A549 (cell line): ENCODE results near the gene ACOX1. TPM values are rescaled to one million over a fixed set of nuclear protein-coding genes. Genes with fewer than 3 reads are reported as not detected.

Source experiments
- ATAC-seq, 2 experiments: fragments of 200-7000 bp in 1 of 2; fragments of >200 bp in 1 of 2; cut with Nextera tagmentation in 1 of 2; cut with Tn5 transposase in 1 of 2; 3 replicates each; pipeline versions ENCODE4 v1.8.0 to v1.9.1; 2018 to 2020; ENCODE audit warnings: mild to moderate bottlenecking in 1 of 2, moderate library complexity in 1 of 2
- CTCF ChIA-PET: fragments of 300-600 bp; sonication (Branson Sonifier 250); formaldehyde crosslinking; extraction: SDS; loops from one replicate; lab custom pipeline; 2021; ENCODE audit warnings: antibody characterized with exemption, inconsistent platforms; lab: Yijun Ruan, JAX
- POLR2A ChIA-PET: fragments of 350-600 bp; formaldehyde crosslinking; extraction: SDS; loops from one replicate; lab custom pipeline; 2021; ENCODE audit warnings: antibody characterized with exemption, inconsistent platforms; lab: Yijun Ruan, JAX
- DNase-seq, 2 experiments: peaks; one replicate each; pipeline versions ENCODE4 v3.0.0 to v3.0.0-alpha.2; 2011 to 2016; ENCODE audit warnings: low read depth in 1 of 2, low spot score in 1 of 2
- FAIRE-seq: peaks from 2 replicates; lab custom pipeline; 2011; peaks lifted over from hg19 to GRCh38; lab: Jason Lieb, UNC
- H3K27ac ChIP-seq, 2 experiments: fragments of >200 bp; sonication (Bioruptor Twin); formaldehyde crosslinking; 3 replicates each; pipeline ENCODE4 v1.5.1; 2016 to 2017
- H3K4me1 ChIP-seq: fragments of >200 bp; sonication (Bioruptor Twin); formaldehyde crosslinking; 3 replicates; pipeline ENCODE4 v1.6.1; 2016
- H3K4me2 ChIP-seq: fragments of >200 bp; sonication (Bioruptor Twin); formaldehyde crosslinking; 3 replicates; pipeline ENCODE4 v1.6.1; 2016
- H3K4me3 ChIP-seq: fragments of >200 bp; sonication (Bioruptor Twin); formaldehyde crosslinking; 3 replicates; pipeline ENCODE4 v1.5.1; 2016
- H3K9me3 ChIP-seq: fragments of >200 bp; sonication (Bioruptor Twin); formaldehyde crosslinking; 3 replicates; pipeline ENCODE4 v1.6.1; 2016
- CHD2 ChIP-seq: fragments of 150-350 bp; IDR thresholded peaks from 2 replicates; pipeline ENCODE4 v1.6.1; 2014; ENCODE audit warnings: low read length; ENCODE audit not compliant: partially characterized antibody
- EHF ChIP-seq: fragments of 250-450 bp; sonication (Bioruptor Pico); IDR thresholded peaks from 2 replicates; pipeline ENCODE4 v1.5.0; 2020; ENCODE audit warnings: mild to moderate bottlenecking
- EHMT2 ChIP-seq: fragments of 200-600 bp; sonication (generic); IDR thresholded peaks from 2 replicates; pipeline ENCODE4 v1.6.1; 2016; ENCODE audit warnings: antibody characterized with exemption, low read depth, mild to moderate bottlenecking, moderate library complexity
- EP300 ChIP-seq, 2 experiments: fragments of >200 bp; sonication (Bioruptor Twin); formaldehyde crosslinking; IDR thresholded peaks; 2 replicates in 1 of 2; 3 replicates in 1 of 2; pipeline ENCODE4 v1.6.1; 2016 to 2017
- FOSB ChIP-seq: fragments of 250-450 bp; sonication (Bioruptor Pico); IDR thresholded peaks from 2 replicates; pipeline ENCODE4 v1.5.0; 2020; ENCODE audit warnings: mild to moderate bottlenecking, moderate library complexity
- HOXB5 ChIP-seq: fragments of 250-450 bp; sonication (Bioruptor Pico); IDR thresholded peaks from 2 replicates; pipeline ENCODE4 v1.5.0; 2020; ENCODE audit warnings: mild to moderate bottlenecking, moderate library complexity
- MAZ ChIP-seq: fragments of 150-350 bp; IDR thresholded peaks from 2 replicates; pipeline ENCODE4 v1.6.1; 2014; ENCODE audit warnings: antibody characterized with exemption, low read depth, low read length, borderline replicate concordance
- MYC ChIP-seq: IDR thresholded peaks from 2 replicates; pipeline ENCODE4 v1.6.1; 2012; ENCODE audit warnings: mild to moderate bottlenecking, inconsistent platforms, low read length, improper control_type of control experiment, borderline replicate concordance
- NFE2L2 ChIP-seq: fragments of 150-350 bp; conservative IDR thresholded peaks from 2 replicates; pipeline ENCODE4 v1.6.1; 2014; ENCODE audit warnings: low read length
- NPAS2 ChIP-seq: fragments of 250-450 bp; sonication (Bioruptor Pico); IDR thresholded peaks from 2 replicates; pipeline ENCODE4 v1.8.0; 2022; ENCODE audit warnings: mild to moderate bottlenecking, moderate library complexity, borderline replicate concordance
- PHF8 ChIP-seq: fragments of 200-600 bp; sonication (generic); IDR thresholded peaks from 2 replicates; pipeline ENCODE4 v1.6.1; 2016; ENCODE audit warnings: low read depth, mild to moderate bottlenecking, antibody characterized with exemption, moderate library complexity, borderline replicate concordance
- POLR2AphosphoS2 ChIP-seq: conservative IDR thresholded peaks from 2 replicates; pipeline ENCODE4 v1.6.1; 2012; ENCODE audit warnings: low read length, improper control_type of control experiment, inconsistent platforms
- RAD21 ChIP-seq, 2 experiments: fragments of >200 bp in 1 of 2; sonication (Bioruptor Twin) in 1 of 2; formaldehyde crosslinking in 1 of 2; IDR thresholded peaks in 1 of 2; conservative IDR thresholded peaks in 1 of 2; 2 replicates in 1 of 2; 3 replicates in 1 of 2; pipeline ENCODE4 v1.6.1; 2012 to 2018; ENCODE audit warnings: inconsistent platforms in 1 of 2
- RCOR1 ChIP-seq: fragments of 150-350 bp; IDR thresholded peaks from 2 replicates; pipeline ENCODE4 v1.6.1; 2014; ENCODE audit warnings: antibody characterized with exemption, low read length, low read depth
- SMC3 ChIP-seq: fragments of >200 bp; sonication (Bioruptor Twin); formaldehyde crosslinking; IDR thresholded peaks from 3 replicates; pipeline ENCODE4 v1.6.1; 2018; ENCODE audit warnings: inconsistent platforms
- SREBF2 ChIP-seq: fragments of 450-650 bp; IDR thresholded peaks from 2 replicates; pipeline ENCODE4 v1.6.1; 2014; ENCODE audit warnings: mild to moderate bottlenecking, moderate library complexity
- TP53 ChIP-seq: fragments of 250-450 bp; sonication (Bioruptor Pico); IDR thresholded peaks from 2 replicates; pipeline ENCODE4 v1.5.0; 2021; ENCODE audit warnings: mild to moderate bottlenecking, moderate library complexity
- ZFP36 ChIP-seq: fragments of 450-650 bp; IDR thresholded peaks from 2 replicates; pipeline ENCODE4 v1.6.1; 2014; ENCODE audit warnings: borderline replicate concordance; ENCODE audit not compliant: partially characterized antibody
- ZNF302 ChIP-seq: fragments of 250-450 bp; sonication (Bioruptor Pico); IDR thresholded peaks from 2 replicates; pipeline ENCODE4 v1.9.0; 2021; ENCODE audit warnings: inconsistent platforms, mild to moderate bottlenecking, moderate library complexity
- ZSCAN20 ChIP-seq: fragments of 250-450 bp; sonication (Bioruptor Pico); IDR thresholded peaks from 2 replicates; pipeline ENCODE4 v1.8.0; 2022; ENCODE audit warnings: mild to moderate bottlenecking, moderate library complexity
- WGBS: methylation state at CpG from one replicate; pipeline ENCODE4 v1.1.6; 2017; ENCODE audit errors: missing lambda C conversion rate; 5-methylcytosine and 5-hydroxymethylcytosine counted together
- polyA plus RNA-seq, 4 experiments: library from polyadenylated mRNA; depleted of rRNA in 3 of 4; stranded (reverse); fragments of >200 nt; fragmentation: RNase III in 1 of 4; extraction: RNeasy Plus Mini Kit Qiagen cat#74134 plus additional on column Dnase treatment in 1 of 4; gene quantifications; 2 replicates in 3 of 4; 3 replicates in 1 of 4; pipeline ENCODE4 v1.2.3, GENCODE V29; 2011 to 2017
- TF ChIP-seq, protein P1 (sequence below): fragments of 450-650 bp; IDR thresholded peaks from 2 replicates; pipeline ENCODE4 v1.6.1; 2014; ENCODE audit warnings: antibody characterized with exemption
- TF ChIP-seq, protein P2 (sequence below): fragments of 250-450 bp; sonication (Bioruptor Pico); IDR thresholded peaks from 2 replicates; pipeline ENCODE4 v1.5.0; 2021; ENCODE audit warnings: mild to moderate bottlenecking, moderate library complexity, borderline replicate concordance
- TF ChIP-seq, protein P3 (sequence below): IDR thresholded peaks from 2 replicates; pipeline ENCODE4 v1.6.1; 2012
- TF ChIP-seq, protein P4 (sequence below): IDR thresholded peaks from 2 replicates; pipeline ENCODE4 v1.6.1; 2012
- TF ChIP-seq, protein P5 (sequence below): fragments of >200 bp; sonication (Bioruptor Twin); formaldehyde crosslinking; IDR thresholded peaks from 3 replicates; pipeline ENCODE4 v1.6.1; 2016
- TF ChIP-seq, protein P6 (sequence below): fragments of 200-600 bp; sonication (generic); IDR thresholded peaks from 2 replicates; pipeline ENCODE4 v1.6.1; 2016; ENCODE audit warnings: antibody characterized with exemption, mild to moderate bottlenecking, moderate library complexity

The ACOX1 gene
- polyA plus RNA-seq, 2 of the 4 experiments (the other 2 are of a cell fraction), result 17.9 to 31.1 TPM

DNA sequence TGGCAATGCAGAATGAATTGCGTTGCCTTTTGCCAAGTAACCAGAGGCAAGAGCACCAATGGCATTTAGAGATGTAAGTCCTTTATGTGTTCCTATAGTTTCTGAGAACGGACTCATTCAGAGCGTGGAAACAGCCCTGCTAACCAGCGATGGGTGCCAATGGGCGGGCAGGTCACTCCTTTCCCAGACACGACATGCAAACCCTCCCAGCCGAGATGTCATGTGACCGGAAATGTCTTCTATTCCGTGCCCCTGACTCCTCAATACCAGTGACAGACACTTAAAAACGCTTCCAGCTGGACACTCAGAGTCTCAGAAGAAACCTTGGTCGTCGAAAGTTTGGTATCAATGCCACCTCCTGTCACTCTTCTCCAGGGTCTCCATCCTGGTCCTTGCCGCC lies 41.3 kb downstream of the ACOX1 start:
- 86% methylated on average over 13 of the region's 13 CpGs for WGBS
- no peak for DNase-seq
- no peak for TF ChIP-seq FOSB
- TF ChIP-seq EP300 (IDR thresholded peaks at IDR 0.05), result no peak
- TF ChIP-seq, protein P1, sequence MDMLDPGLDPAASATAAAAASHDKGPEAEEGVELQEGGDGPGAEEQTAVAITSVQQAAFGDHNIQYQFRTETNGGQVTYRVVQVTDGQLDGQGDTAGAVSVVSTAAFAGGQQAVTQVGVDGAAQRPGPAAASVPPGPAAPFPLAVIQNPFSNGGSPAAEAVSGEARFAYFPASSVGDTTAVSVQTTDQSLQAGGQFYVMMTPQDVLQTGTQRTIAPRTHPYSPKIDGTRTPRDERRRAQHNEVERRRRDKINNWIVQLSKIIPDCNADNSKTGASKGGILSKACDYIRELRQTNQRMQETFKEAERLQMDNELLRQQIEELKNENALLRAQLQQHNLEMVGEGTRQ, result no peak
- TF ChIP-seq, protein P2, sequence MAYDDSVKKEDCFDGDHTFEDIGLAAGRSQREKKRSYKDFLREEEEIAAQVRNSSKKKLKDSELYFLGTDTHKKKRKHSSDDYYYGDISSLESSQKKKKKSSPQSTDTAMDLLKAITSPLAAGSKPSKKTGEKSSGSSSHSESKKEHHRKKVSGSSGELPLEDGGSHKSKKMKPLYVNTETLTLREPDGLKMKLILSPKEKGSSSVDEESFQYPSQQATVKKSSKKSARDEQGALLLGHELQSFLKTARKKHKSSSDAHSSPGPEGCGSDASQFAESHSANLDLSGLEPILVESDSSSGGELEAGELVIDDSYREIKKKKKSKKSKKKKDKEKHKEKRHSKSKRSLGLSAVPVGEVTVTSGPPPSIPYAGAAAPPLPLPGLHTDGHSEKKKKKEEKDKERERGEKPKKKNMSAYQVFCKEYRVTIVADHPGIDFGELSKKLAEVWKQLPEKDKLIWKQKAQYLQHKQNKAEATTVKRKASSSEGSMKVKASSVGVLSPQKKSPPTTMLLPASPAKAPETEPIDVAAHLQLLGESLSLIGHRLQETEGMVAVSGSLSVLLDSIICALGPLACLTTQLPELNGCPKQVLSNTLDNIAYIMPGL, result no peak
- no peak for TF ChIP-seq ZSCAN20
- TF ChIP-seq CHD2, result no peak
- TF ChIP-seq POLR2AphosphoS2, result no peak
- no peak for TF ChIP-seq EHF (CRISPR knock-in tag)
- no peak for TF ChIP-seq ZFP36
- no peak for TF ChIP-seq TP53 (CRISPR knock-in tag)
- no peak for TF ChIP-seq RCOR1
- no peak for TF ChIP-seq MYC
- TF ChIP-seq, protein P3, sequence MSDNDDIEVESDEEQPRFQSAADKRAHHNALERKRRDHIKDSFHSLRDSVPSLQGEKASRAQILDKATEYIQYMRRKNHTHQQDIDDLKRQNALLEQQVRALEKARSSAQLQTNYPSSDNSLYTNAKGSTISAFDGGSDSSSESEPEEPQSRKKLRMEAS, result no peak
- no peak for TF ChIP-seq MAZ
- TF ChIP-seq SREBF2, result no peak
- TF ChIP-seq ZNF302 (CRISPR knock-in tag), result no peak
- no peak for TF ChIP-seq RAD21 (conservative IDR thresholded peaks at IDR 0.05 in 1 of 2, IDR thresholded peaks at IDR 0.05 in 1 of 2)
- TF ChIP-seq, protein P4, sequence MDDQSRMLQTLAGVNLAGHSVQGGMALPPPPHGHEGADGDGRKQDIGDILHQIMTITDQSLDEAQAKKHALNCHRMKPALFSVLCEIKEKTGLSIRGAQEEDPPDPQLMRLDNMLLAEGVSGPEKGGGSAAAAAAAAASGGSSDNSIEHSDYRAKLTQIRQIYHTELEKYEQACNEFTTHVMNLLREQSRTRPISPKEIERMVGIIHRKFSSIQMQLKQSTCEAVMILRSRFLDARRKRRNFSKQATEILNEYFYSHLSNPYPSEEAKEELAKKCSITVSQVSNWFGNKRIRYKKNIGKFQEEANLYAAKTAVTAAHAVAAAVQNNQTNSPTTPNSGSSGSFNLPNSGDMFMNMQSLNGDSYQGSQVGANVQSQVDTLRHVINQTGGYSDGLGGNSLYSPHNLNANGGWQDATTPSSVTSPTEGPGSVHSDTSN, result no peak
- TF ChIP-seq, protein P5, sequence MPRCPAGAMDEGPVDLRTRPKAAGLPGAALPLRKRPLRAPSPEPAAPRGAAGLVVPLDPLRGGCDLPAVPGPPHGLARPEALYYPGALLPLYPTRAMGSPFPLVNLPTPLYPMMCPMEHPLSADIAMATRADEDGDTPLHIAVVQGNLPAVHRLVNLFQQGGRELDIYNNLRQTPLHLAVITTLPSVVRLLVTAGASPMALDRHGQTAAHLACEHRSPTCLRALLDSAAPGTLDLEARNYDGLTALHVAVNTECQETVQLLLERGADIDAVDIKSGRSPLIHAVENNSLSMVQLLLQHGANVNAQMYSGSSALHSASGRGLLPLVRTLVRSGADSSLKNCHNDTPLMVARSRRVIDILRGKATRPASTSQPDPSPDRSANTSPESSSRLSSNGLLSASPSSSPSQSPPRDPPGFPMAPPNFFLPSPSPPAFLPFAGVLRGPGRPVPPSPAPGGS, result no peak
- no peak for TF ChIP-seq HOXB5 (CRISPR knock-in tag)
- TF ChIP-seq, all 56 proteins: peak for 0
- H3K4me2 ChIP-seq, result no peak overlapping the region
- ATAC-seq (no peak), FAIRE-seq (no peak)
- no peak overlapping the region for H3K27ac ChIP-seq
- H3K4me1 ChIP-seq, result peaks cover 5% of the 10 kb centered on the region; the same call in 1 of the 3 replicates
- H3K9me3 ChIP-seq, result no peaks in the 10 kb centered on the region
- POLR2A ChIA-PET, result interaction anchor here (1.2 kb wide), 1 partner anchor 8 kb away, joined by 3 read pairs; no protein-coding TSS in a partner anchor
- no peak overlapping the region for H3K4me3 ChIP-seq
- CTCF ChIA-PET, result interaction anchor here (1.0 kb wide), 1 partner anchor 8 kb away, joined by 4 read pairs; no protein-coding TSS in a partner anchor

DNA sequence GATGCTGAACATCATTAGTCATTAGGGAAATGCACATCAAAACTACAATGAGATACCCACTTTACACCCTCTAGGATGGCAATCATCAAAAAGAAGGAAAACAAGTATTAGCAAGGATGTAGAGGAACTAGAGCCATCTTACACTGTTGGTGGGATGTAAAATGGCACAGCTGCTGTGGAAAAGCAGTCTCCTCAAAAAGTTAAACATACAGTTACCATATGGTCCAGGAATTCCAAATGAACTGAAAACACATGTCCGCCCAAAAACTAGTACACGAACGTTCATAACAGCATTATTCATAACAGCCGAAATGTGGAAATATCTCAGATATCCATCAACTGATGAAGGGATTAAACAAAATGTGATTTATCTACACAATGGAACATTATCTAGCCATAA lies 45.2 kb downstream of the ACOX1 start:
- CTCF ChIA-PET, result interaction anchor here (0.6 to 3.6 kb wide), 5 partner anchors 13 to 80 kb away, joined by 3 to 13 read pairs (median 5); partner anchors contain the start of gene MRPL38
- TF ChIP-seq, protein P1, result no peak
- TF ChIP-seq NFE2L2 (no peak), EHMT2 (no peak), PHF8 (no peak), SMC3 (no peak), NPAS2 (no peak), RAD21 (conservative IDR thresholded peaks at IDR 0.05 in 1 of 2, IDR thresholded peaks at IDR 0.05 in 1 of 2) (no peak)
- TF ChIP-seq, protein P5, result no peak
- TF ChIP-seq, protein P6, sequence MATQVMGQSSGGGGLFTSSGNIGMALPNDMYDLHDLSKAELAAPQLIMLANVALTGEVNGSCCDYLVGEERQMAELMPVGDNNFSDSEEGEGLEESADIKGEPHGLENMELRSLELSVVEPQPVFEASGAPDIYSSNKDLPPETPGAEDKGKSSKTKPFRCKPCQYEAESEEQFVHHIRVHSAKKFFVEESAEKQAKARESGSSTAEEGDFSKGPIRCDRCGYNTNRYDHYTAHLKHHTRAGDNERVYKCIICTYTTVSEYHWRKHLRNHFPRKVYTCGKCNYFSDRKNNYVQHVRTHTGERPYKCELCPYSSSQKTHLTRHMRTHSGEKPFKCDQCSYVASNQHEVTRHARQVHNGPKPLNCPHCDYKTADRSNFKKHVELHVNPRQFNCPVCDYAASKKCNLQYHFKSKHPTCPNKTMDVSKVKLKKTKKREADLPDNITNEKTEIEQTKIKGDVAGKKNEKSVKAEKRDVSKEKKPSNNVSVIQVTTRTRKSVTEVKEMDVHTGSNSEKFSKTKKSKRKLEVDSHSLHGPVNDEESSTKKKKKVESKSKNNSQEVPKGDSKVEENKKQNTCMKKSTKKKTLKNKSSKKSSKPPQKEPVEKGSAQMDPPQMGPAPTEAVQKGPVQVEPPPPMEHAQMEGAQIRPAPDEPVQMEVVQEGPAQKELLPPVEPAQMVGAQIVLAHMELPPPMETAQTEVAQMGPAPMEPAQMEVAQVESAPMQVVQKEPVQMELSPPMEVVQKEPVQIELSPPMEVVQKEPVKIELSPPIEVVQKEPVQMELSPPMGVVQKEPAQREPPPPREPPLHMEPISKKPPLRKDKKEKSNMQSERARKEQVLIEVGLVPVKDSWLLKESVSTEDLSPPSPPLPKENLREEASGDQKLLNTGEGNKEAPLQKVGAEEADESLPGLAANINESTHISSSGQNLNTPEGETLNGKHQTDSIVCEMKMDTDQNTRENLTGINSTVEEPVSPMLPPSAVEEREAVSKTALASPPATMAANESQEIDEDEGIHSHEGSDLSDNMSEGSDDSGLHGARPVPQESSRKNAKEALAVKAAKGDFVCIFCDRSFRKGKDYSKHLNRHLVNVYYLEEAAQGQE, result no peak

More for the DNA sequence above, 45.2 kb downstream of the ACOX1 start:
- Histone ChIP-seq H3K4me1 (no peaks in the 10 kb centered on the region), H3K27ac (no peak overlapping the region), H3K9me3 (no peaks in the 10 kb centered on the region), H3K4me2 (no peak overlapping the region), H3K4me3 (no peak overlapping the region)
- FAIRE-seq (no peak), DNase-seq (no peak), ATAC-seq (no peak)
- POLR2A ChIA-PET, result no interaction called here
- WGBS, result 87% methylated on average over 4 of the region's 4 CpGs
